GM19035 (cell line): Measurements from ENCODE around the gene SARS1.
"Not testable (repeated sequence)": the region's sequence is repeated elsewhere in the genome, so short reads cannot be mapped to it uniquely, and the experiment has no call there.

Experiments used
- ATAC-seq: cut with Tn5 transposase; IDR thresholded peaks from one replicate; pipeline ENCODE4 v1.9.1; 2021; ENCODE audit not compliant: unreplicated experiment

SARS1 gene, protein sequence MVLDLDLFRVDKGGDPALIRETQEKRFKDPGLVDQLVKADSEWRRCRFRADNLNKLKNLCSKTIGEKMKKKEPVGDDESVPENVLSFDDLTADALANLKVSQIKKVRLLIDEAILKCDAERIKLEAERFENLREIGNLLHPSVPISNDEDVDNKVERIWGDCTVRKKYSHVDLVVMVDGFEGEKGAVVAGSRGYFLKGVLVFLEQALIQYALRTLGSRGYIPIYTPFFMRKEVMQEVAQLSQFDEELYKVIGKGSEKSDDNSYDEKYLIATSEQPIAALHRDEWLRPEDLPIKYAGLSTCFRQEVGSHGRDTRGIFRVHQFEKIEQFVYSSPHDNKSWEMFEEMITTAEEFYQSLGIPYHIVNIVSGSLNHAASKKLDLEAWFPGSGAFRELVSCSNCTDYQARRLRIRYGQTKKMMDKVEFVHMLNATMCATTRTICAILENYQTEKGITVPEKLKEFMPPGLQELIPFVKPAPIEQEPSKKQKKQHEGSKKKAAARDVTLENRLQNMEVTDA

GRCh38 chr1:109213824-109214693 lies at the start of gene SARS1:
Gene SARS1, plus strand, starts transcription at chr1:109213918. Its CDS starts 75 bp downstream, at chr1:109213993.
- ATAC-seq, result peak; percentile 76

GRCh38 chr1:109164538-109164937 lies 49.2 kb upstream of the SARS1 start:
- ATAC-seq, result no peak

- peak; percentile 52 for ATAC-seq
Measured at GRCh38 chr1:109167001-109167506, 46.7 kb upstream of the SARS1 start.

DNA sequence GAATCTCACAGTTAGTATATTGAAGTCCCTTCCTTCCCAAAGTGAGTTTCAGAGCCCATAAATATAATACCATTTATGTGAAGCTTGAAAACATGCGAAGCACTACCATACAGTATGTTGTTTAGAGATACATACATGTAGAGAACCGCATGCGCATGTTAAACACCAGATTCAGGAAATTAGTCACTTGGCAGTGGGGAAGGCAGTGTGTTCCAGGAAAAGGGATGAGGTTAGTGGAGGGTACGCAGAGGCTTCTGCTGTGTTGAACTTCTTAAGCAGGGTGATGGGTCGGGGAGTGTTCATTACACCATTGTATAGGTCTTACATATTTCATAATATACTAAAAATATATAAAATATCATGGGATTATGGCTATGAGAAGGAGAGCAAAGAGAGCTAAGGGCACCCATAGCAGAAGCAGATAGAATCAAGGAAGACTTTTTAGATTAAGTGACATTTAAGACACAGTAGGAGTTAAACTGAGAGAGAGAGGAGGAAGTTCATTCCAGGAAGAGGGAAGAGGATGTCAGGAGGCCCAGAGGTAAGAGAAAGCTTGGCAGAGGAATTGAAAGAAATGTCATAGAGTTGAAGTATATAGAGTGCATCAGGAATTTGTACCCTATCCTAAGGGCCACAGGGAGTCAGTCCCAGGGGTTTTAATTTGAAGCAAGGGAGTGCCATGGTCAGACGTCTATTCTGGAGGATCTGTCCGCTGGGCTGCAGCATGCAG lies 43.5 kb upstream of the SARS1 start:
- ATAC-seq, result no peak

DNA sequence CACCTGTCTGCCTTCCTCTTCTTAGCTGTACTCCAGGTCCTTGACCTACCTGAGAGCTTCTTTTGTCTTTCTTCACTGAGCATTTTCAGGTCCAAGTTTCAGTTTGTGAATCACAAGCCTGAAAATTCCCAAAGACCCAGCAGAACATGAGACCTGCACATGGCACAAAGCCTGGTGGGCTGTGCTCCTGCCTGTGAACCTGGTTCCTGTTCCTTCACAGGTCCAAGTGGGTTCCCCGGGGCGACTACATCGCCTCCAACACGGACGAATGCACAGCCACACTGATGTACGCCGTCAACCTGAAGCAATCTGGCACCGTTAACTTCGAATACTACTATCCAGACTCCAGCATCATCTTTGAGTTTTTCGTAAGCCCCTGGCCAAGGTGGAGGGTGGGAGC lies 42.1 kb upstream of the SARS1 start:
- no peak for ATAC-seq

DNA sequence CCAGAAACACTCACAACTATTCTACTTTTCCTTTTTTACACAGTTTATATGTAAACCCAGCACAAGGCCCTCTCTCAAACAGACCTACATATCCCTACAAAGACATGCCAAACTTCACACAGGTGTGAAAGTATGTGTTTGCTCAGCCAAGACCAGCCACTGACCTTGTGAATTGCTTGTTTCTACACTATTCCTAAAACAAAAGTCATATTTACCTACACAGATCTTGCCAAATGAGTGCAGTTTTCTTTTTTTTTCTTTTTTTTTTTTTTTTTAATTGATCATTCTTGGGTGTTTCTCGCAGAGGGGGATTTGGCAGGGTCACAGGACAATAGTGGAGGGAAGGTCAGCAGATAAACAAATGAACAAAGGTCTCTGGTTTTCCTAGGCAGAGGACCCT lies 37.4 kb upstream of the SARS1 start:
- ATAC-seq, result not testable (repeated sequence)

DNA sequence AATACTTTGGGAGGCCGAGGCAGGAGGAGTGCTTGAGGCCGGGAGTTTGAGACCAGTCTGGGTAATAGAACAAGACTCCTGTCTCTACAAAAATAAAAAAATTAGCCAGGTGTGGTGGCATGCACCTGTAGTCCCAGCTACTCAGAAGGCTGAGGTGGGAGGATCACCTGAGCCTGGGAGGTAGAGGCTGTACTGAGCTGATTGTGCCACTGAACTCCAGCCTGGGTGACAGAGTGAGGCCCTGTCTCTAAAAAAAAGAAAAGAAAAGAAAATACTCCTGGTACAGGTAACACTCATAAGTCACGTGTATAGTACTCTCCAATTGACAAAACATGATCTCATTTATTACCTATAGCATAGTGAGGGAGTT lies 33.0 kb upstream of the SARS1 start:
- ATAC-seq, result not testable (repeated sequence)

DNA sequence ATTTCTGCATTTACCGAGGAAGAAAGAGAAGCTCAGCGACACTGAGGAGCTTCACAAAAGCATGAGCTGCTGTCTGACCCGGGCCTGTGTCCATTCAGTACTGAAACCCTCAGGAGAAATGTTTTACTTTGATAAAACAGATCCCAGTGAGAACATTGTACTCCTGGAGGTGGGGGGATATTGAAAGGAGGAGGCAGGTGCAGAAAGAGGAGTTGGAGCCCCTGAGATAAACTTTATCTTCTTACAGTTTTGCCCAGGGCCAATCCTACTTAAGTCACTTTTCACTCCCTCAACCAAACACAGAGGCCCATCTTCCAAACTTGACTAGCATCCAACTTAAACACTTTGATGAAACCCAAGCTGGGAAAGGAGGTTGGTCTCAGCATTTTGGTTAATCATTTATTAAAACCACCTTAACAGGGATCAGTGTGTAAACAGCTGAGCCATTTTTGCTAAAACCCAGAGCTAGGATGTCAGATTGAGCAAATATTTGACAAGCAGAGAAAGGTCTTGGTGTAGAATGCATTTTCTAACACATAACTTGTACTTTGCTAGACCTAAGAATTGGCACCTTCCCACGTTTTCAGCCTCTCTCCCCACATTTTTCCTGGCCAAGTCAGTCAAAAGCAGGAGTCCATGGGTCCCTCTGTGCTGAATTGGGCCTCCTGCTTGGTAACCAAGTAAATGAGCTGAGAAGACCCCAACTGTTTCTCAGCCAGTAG lies 32.5 kb upstream of the SARS1 start:
- no peak for ATAC-seq

DNA sequence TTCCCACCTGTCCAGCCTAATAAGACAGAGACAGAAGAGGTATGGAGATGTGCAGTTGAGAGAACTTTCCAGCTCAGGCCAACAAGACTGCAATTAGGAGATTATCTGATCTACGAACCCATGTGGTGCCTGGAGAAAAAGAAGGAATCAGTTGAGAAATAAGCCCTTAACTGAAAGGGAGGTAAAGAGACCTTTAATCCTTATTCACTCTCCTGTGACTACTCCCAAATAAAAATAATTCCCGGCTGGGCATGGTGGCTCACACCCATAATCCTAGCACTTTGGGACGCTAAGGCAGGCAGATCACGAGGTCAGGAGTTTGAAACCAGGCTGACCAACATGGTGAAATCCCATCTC lies 31.9 kb upstream of the SARS1 start:
- ATAC-seq, result no peak

DNA sequence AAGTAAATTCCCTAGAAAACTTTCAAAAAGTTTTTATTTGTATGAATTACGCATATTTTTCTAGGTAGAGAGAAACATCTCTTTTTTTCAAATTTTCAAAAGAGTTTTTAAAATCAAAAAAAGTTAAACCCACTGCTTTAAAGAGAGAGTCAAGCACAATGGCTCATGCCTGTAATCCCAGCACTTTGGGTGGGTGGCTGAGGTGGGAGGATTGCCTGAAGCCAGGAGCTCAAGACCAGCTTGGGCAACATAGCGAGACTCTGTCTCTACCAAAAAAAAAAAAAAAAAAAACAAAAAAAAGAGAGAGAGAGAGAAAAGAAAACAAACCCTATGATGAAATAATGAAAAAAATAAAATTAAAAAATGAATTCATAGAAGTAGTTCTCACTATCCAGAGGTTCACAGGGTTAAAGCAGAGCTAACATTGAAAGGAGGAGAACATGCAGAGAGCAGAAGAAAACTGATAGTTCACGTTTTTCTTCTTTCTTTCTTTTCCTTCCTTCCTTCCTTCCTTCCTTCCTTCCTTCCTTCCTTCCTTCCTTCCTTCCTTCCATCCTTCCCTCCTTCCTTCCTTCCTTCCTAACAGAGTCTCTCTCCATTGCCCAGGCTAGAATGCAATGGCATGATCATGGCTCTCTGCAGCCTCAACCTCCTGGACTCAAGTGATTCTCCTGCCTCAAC lies 30.5 kb upstream of the SARS1 start:
- ATAC-seq, result no peak

GRCh38 chr1:109184687-109185086 lies 29.0 kb upstream of the SARS1 start:
- no peak for ATAC-seq

- no peak for ATAC-seq
Measured at GRCh38 chr1:109185357-109185756, 28.4 kb upstream of the SARS1 start.

DNA sequence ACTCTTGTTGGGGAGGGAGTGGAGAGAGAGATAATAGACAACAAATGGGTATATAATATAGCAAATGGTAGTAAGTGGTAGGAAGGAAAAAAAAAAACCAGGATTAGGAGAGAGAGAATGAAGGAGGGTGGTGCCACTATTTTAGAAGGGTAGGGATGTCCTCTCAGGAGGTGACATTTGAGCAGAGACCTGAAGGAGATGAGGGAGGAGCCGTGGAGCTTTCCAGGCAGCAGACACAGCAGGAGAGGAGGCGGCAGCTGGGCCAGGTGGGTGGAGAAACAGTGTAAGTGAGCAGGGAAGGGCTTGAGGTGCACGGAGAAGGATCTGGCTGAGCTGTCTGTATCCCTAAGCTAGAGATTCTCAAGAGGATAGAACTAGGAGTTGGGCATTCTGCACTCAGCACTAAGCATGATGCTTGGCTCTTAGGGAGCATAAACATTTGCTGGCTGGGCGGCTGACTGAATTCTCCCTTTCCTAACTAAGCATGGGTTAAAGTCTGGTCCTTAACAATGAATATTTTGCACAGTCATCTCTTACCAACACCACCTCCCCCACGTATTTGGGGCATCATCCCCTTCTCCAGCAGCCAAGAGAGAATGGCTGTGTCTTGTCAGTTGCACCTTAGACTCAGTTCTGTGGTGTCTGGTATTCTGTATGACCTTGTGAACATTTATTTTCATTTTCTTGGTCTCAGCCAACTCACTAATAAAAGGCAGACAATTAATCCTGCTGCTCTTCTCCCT lies 27.6 kb upstream of the SARS1 start:
- ATAC-seq, result no peak

- no peak for ATAC-seq
Measured at GRCh38 chr1:109186733-109187086, 27.0 kb upstream of the SARS1 start.

DNA sequence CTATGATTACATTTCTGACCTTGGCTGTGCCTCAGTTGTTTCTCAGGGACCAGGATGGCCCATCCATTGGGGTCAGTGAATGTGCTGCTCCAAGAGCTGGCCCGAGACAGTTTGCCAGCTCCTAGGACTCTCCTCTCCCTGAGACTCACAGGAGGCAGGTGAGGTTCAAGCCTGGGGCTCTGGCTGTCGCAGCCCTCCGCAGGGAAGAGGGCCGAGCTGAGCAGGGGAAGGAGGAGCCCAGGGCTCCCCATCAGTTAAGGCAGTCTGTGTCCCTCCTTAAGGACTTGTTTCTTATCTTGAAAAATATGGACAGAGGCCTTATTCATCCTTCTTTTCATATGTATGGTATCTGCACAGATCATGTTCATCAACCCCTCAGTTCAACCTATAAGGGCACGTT lies 26.6 kb upstream of the SARS1 start:
- no peak for ATAC-seq

- no peak for ATAC-seq
Measured at GRCh38 chr1:109188200-109188599, 25.5 kb upstream of the SARS1 start.

GRCh38 chr1:109188781-109189180 lies 24.9 kb upstream of the SARS1 start:
- ATAC-seq, result no peak

DNA sequence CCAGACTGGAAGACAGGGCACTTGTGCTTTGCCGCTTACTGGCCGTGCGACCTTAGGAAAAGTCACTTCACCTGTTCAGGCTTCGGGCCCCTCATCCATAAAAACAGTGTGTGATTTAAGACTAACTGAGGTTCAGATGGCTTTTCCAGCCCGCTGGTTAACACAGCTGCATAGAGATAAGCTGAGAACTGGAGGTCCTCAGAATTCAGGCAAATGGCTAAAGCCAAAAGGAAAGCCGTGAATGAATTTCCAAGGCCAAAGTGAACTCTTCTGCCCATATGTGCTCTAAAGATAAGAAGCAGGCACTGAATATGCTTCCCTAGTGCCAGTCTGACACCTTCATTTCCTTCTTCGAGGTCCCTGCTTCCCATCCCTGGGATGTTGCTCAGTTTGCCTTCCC lies 23.5 kb upstream of the SARS1 start:
- ATAC-seq, result no peak

- ATAC-seq, result no peak
Measured at GRCh38 chr1:109191377-109191776, 22.3 kb upstream of the SARS1 start.
